T-cell (primary cell): Measurements from ENCODE around the gene UCK2. TPM values are rescaled to one million over a fixed set of nuclear protein-coding genes. Genes with fewer than 3 reads are reported as not detected.

Experiments used
- ATAC-seq, 4 experiments: fragments of 200-7000 bp in 3 of 4; fragments of 150-1000 bp in 1 of 4; cut with Tn5 transposase; replicated peaks in 1 of 4; 1 replicate in 3 of 4; 2 replicates in 1 of 4; pipeline ENCODE4 v1.10.0; 2021; ENCODE audit warnings: moderate library complexity in 3 of 4, mild to moderate bottlenecking in 2 of 4, moderate number of reproducible peaks in 1 of 4
- CTCF ChIA-PET, 2 donors: fragments of 300-600 bp; sonication (Branson Sonifier 250); formaldehyde crosslinking; loops; one replicate each; lab custom pipeline; 2022; ENCODE audit warnings: antibody characterized with exemption in 2 of 2; lab: Charles Lee
- POLR2A ChIA-PET, 2 donors: fragments of 300-600 bp; sonication (Branson Sonifier 250); formaldehyde crosslinking; loops; one replicate each; lab custom pipeline; 2022; ENCODE audit warnings: antibody characterized with exemption in 2 of 2; lab: Charles Lee
- DNase-seq, 35 experiments: peaks; one replicate each; pipeline versions ENCODE4 v3.0.0 to v3.0.0-alpha.2; 2013 to 2023
- H3K27ac ChIP-seq: one replicate; pipeline ENCODE4 v1.5.1; 2013; ENCODE audit warnings: low read length
- H3K27me3 ChIP-seq, 2 experiments: replicated peaks in 1 of 2; 1 replicate in 1 of 2; 2 replicates in 1 of 2; pipeline versions ENCODE4 v1.6.1 to v1.7.0; 2013; ENCODE audit warnings: low read length in 1 of 2, mixed read lengths in 1 of 2; ENCODE audit not compliant: control insufficient read depth in 2 of 2, insufficient read depth in 2 of 2; ENCODE audit errors: extremely low read depth in 1 of 2
- H3K36me3 ChIP-seq, 2 donors: 1 replicate in 1 of 2; 2 replicates in 1 of 2; pipeline versions ENCODE4 v1.6.1 to v1.7.0; 2013; ENCODE audit warnings: low read length in 1 of 2; ENCODE audit not compliant: control insufficient read depth in 2 of 2, insufficient read depth in 1 of 2; ENCODE audit errors: extremely low read depth in 1 of 2
- H3K4me1 ChIP-seq, 2 experiments: 1 replicate in 1 of 2; 2 replicates in 1 of 2; pipeline versions ENCODE4 v1.6.1 to v1.7.0; 2013; ENCODE audit warnings: low read length in 2 of 2, mixed read lengths in 1 of 2; ENCODE audit not compliant: insufficient read depth in 2 of 2, control insufficient read depth in 1 of 2; ENCODE audit errors: extremely low read depth in 1 of 2
- H3K4me3 ChIP-seq, 2 donors: 1 replicate in 1 of 2; 2 replicates in 1 of 2; pipeline versions ENCODE4 v1.5.1 to v1.7.0; 2013; ENCODE audit warnings: mild to moderate bottlenecking in 2 of 2, low read length in 1 of 2, moderate library complexity in 1 of 2; ENCODE audit not compliant: control insufficient read depth in 1 of 2; ENCODE audit errors: extremely low read depth in 1 of 2
- H3K9me3 ChIP-seq: 2 replicates; pipeline ENCODE4 v1.7.0; 2013
- H3K27ac Mint-ChIP-seq, 2 donors: one replicate each; pipeline ENCODE4 v1.8.0; 2020 to 2021; ENCODE audit warnings: mild to moderate bottlenecking in 2 of 2, mixed read lengths in 2 of 2
- H3K27me3 Mint-ChIP-seq, 2 donors: one replicate each; pipeline ENCODE4 v1.8.0; 2021 to 2022; ENCODE audit warnings: mixed read lengths in 2 of 2
- H3K36me3 Mint-ChIP-seq: one replicate; pipeline ENCODE4 v1.8.0; 2021; ENCODE audit warnings: mixed read lengths
- H3K4me1 Mint-ChIP-seq, 3 donors: one replicate each; pipeline ENCODE4 v1.8.0; 2020 to 2022; ENCODE audit warnings: mixed read lengths in 3 of 3, mild to moderate bottlenecking in 1 of 3
- H3K4me3 Mint-ChIP-seq, 3 donors: one replicate each; pipeline ENCODE4 v1.8.0; 2020 to 2022; ENCODE audit warnings: mild to moderate bottlenecking in 3 of 3, mixed read lengths in 3 of 3, moderate library complexity in 3 of 3
- H3K9me3 Mint-ChIP-seq, 3 donors: one replicate each; pipeline ENCODE4 v1.8.0; 2020 to 2022; ENCODE audit warnings: mixed read lengths in 3 of 3
- WGBS: methylation state at CpG from one replicate; pipeline ENCODE4 v1.1.5; 2013; ENCODE audit warnings: missing lambda C conversion rate; ENCODE audit not compliant: insufficient coverage; 5-methylcytosine and 5-hydroxymethylcytosine counted together
- total RNA-seq, 35 experiments: library from RNA in 6 of 35; stranded (reverse) in 6 of 35; fragments of 120-200 nt in 1 of 35; gene quantifications; one replicate each; pipeline versions ENCODE4 v1.2.1 to v1.2.4 and lab custom pipeline; 2013 to 2026

UCK2 gene
- total RNA-seq, 5 donors from 2014 or later (not counting 1 experiment from before 2014, with no cell fraction given) = 2.8 to 9.0 (median 6.9) TPM

GRCh38 chr1:165855010-165855838 lies 27.8 kb downstream of the UCK2 start:
- no peaks in the 10 kb centered on the region for H3K36me3 ChIP-seq
- H3K27me3 ChIP-seq = no peaks in the 10 kb centered on the region
- Mint-ChIP-seq H3K27me3 (no peaks in the 10 kb centered on the region), H3K27ac (no peak overlapping the region), H3K4me1 (peaks cover 15 to 21% (median 21%) of the 10 kb centered on the region in 3 donors), H3K9me3 (no peaks in the 10 kb centered on the region), H3K4me3 (no peak overlapping the region), H3K36me3 (no peaks in the 10 kb centered on the region)
- no peaks in the 10 kb centered on the region for H3K9me3 ChIP-seq
- WGBS = 73% methylated on average over 4 of the region's 9 CpGs
- H3K27ac ChIP-seq = no peak overlapping the region
- no peak for DNase-seq
- ChIA-PET POLR2A (interaction anchor here in 1 of 2 donors (0.5 kb wide), 1 partner anchor 320 kb away, joined by 3 read pairs; no protein-coding TSS in a partner anchor), CTCF (no interaction called here)
- H3K4me1 ChIP-seq = peaks cover 5 to 13% of the 10 kb centered on the region in 2 experiments
- no peak overlapping the region for H3K4me3 ChIP-seq
- ATAC-seq = no peak

GRCh38 chr1:165856021-165856420 lies 28.6 kb downstream of the UCK2 start:
- no CpG with 5 or more reads among the region's 3 CpGs for WGBS
- H3K4me3 Mint-ChIP-seq = no peak overlapping the region
- H3K4me1 Mint-ChIP-seq = peaks cover 12 to 19% (median 18%) of the 10 kb centered on the region in 3 donors
- H3K9me3 Mint-ChIP-seq = no peaks in the 10 kb centered on the region
- POLR2A ChIA-PET = interaction anchor here in 1 of 2 donors (0.5 kb wide), 1 partner anchor 321 kb away, joined by 3 read pairs; no protein-coding TSS in a partner anchor
- H3K4me1 ChIP-seq = peaks cover 4 to 10% of the 10 kb centered on the region in 2 experiments
- no peaks in the 10 kb centered on the region for H3K27me3 ChIP-seq
- no peaks in the 10 kb centered on the region for H3K9me3 ChIP-seq
- no peak overlapping the region for H3K27ac ChIP-seq
- H3K36me3 Mint-ChIP-seq = no peaks in the 10 kb centered on the region
- no peaks in the 10 kb centered on the region for H3K27me3 Mint-ChIP-seq
- no peak overlapping the region for H3K27ac Mint-ChIP-seq
- H3K4me3 ChIP-seq = no peak overlapping the region
- no peak for DNase-seq
- no peak for ATAC-seq
- no peaks in the 10 kb centered on the region for H3K36me3 ChIP-seq
- CTCF ChIA-PET = interaction anchor here in 1 of 2 donors (0.5 to 0.6 kb wide), 3 partner anchors 19 to 384 kb away, joined by 3 to 5 read pairs (median 3); no protein-coding TSS in a partner anchor

GRCh38 chr1:165856606-165857005 lies 29.2 kb downstream of the UCK2 start:
- Histone ChIP-seq H3K9me3 (no peaks in the 10 kb centered on the region), H3K36me3 (no peaks in the 10 kb centered on the region), H3K4me1 (peaks cover 3 to 5% of the 10 kb centered on the region in 2 experiments), H3K4me3 (no peak overlapping the region), H3K27ac (no peak overlapping the region), H3K27me3 (no peaks in the 10 kb centered on the region)
- H3K4me3 Mint-ChIP-seq = no peak overlapping the region
- H3K27ac Mint-ChIP-seq = no peak overlapping the region
- H3K36me3 Mint-ChIP-seq = no peaks in the 10 kb centered on the region
- POLR2A ChIA-PET = no interaction called here
- CTCF ChIA-PET = interaction anchor here in 1 of 2 donors (0.5 to 0.8 kb wide), 4 partner anchors 18 to 385 kb away, joined by 3 to 5 read pairs (median 3); no protein-coding TSS in a partner anchor
- WGBS = 93% methylated on average over 2 of the region's 3 CpGs
- no peaks in the 10 kb centered on the region for H3K27me3 Mint-ChIP-seq
- ATAC-seq (no peak), DNase-seq (no peak)
- H3K4me1 Mint-ChIP-seq = peaks cover 6 to 14% (median 13%) of the 10 kb centered on the region in 3 donors
- H3K9me3 Mint-ChIP-seq = no peaks in the 10 kb centered on the region

GRCh38 chr1:165857046-165857801 lies 29.8 kb downstream of the UCK2 start:
- no peak for ATAC-seq
- no peaks in the 10 kb centered on the region for H3K9me3 Mint-ChIP-seq
- Histone ChIP-seq H3K27me3 (no peaks in the 10 kb centered on the region), H3K4me3 (no peak overlapping the region), H3K9me3 (no peaks in the 10 kb centered on the region), H3K36me3 (no peaks in the 10 kb centered on the region), H3K4me1 (peaks cover 0 to 5% of the 10 kb centered on the region in 2 experiments), H3K27ac (no peak overlapping the region)
- DNase-seq = peak in 1 of 35 experiments; percentile 10
- H3K27me3 Mint-ChIP-seq = peaks cover 0 to 4% of the 10 kb centered on the region in 2 donors
- ChIA-PET CTCF (interaction anchor here in 1 of 2 donors (0.8 kb wide), 1 partner anchor 22 kb away, joined by 3 read pairs; no protein-coding TSS in a partner anchor), POLR2A (no interaction called here)
- no peak overlapping the region for H3K4me3 Mint-ChIP-seq
- H3K36me3 Mint-ChIP-seq = no peaks in the 10 kb centered on the region
- peaks cover 4 to 8% (median 7%) of the 10 kb centered on the region in 3 donors for H3K4me1 Mint-ChIP-seq
- H3K27ac Mint-ChIP-seq = no peak overlapping the region
- WGBS = 91% methylated on average over 6 of the region's 8 CpGs

GRCh38 chr1:165858364-165858823 lies 31.0 kb downstream of the UCK2 start:
- Histone ChIP-seq H3K9me3 (no peaks in the 10 kb centered on the region), H3K4me1 (peaks cover 0 to 5% of the 10 kb centered on the region in 2 experiments), H3K27ac (no peak overlapping the region), H3K4me3 (no peak overlapping the region), H3K27me3 (no peaks in the 10 kb centered on the region), H3K36me3 (no peaks in the 10 kb centered on the region)
- DNase-seq (no peak), ATAC-seq (no peak)
- no peaks in the 10 kb centered on the region for H3K9me3 Mint-ChIP-seq
- H3K27me3 Mint-ChIP-seq = peaks cover 0 to 5% of the 10 kb centered on the region in 2 donors
- WGBS = 89% methylated on average over 2 of the region's 3 CpGs
- no peak overlapping the region for H3K4me3 Mint-ChIP-seq
- H3K36me3 Mint-ChIP-seq = no peaks in the 10 kb centered on the region
- CTCF ChIA-PET = no interaction called here
- POLR2A ChIA-PET = interaction anchor here in 1 of 2 donors (0.6 kb wide), 1 partner anchor 66 kb away, joined by 3 read pairs; no protein-coding TSS in a partner anchor
- peaks cover 5 to 8% (median 6%) of the 10 kb centered on the region in 3 donors for H3K4me1 Mint-ChIP-seq
- H3K27ac Mint-ChIP-seq = no peak overlapping the region
